ENCODE results near the gene EHMT1.

DNA sequence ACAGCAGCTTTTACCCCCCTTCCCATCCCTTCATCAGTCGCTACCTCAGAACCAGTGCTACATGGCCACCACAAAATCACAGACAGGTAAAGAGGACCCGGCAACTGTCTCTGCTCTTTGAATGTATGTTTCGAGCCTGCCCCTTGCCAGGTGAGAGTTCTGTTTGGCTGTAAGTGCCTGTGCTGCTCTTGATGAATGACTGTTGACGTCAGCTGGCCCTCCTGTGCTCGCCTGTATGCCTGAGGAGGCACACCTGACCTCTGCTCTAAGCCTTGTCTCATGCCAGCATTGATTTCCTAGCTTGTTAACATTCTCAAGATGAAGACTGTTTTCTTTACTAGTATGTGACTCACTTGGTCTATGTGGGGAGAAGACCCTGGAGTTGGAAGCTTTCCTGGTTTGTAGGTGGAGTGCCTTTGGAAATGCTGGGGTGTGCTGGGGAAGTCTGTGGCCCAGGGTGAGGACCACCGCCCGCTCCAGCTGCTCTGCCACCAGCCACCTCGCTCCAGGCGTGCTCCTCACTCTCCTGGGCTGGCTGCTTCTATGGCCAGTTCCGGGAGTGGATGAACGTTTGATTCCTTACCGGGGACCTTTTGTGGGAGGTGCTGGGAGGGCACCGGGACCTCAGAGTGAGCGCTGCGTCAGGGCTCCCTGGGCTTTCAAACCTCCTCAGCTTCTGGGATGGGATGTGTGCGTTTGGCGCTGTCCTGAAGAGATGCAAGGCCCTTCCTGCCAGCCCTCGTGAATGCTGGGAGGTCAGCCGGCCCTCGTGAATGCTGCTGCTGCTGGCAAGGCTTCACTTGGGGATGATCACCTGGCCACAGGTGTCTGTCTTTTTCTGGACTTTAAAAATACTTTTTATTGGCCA, 109.9 kb downstream of the EHMT1 start:
- TF ChIP-seq, protein P1, sequence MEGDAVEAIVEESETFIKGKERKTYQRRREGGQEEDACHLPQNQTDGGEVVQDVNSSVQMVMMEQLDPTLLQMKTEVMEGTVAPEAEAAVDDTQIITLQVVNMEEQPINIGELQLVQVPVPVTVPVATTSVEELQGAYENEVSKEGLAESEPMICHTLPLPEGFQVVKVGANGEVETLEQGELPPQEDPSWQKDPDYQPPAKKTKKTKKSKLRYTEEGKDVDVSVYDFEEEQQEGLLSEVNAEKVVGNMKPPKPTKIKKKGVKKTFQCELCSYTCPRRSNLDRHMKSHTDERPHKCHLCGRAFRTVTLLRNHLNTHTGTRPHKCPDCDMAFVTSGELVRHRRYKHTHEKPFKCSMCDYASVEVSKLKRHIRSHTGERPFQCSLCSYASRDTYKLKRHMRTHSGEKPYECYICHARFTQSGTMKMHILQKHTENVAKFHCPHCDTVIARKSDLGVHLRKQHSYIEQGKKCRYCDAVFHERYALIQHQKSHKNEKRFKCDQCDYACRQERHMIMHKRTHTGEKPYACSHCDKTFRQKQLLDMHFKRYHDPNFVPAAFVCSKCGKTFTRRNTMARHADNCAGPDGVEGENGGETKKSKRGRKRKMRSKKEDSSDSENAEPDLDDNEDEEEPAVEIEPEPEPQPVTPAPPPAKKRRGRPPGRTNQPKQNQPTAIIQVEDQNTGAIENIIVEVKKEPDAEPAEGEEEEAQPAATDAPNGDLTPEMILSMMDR (IDR thresholded peaks at IDR 0.05): no peak
- no peak for TF ChIP-seq POLR2AphosphoS5 (IDR thresholded peaks at IDR 0.05; ENCODE audit: low read depth, low read length)
- TF ChIP-seq FOSL2 (IDR thresholded peaks at IDR 0.05; ENCODE audit: borderline replicate concordance, low read depth): no peak
- TF ChIP-seq, protein P2, sequence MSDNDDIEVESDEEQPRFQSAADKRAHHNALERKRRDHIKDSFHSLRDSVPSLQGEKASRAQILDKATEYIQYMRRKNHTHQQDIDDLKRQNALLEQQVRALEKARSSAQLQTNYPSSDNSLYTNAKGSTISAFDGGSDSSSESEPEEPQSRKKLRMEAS (IDR thresholded peaks at IDR 0.05; ENCODE audit: low read depth): no peak
- TF ChIP-seq RAD21 (IDR thresholded peaks at IDR 0.05; ENCODE audit: low read length): no peak
- TF ChIP-seq EZH2phosphoT487 (IDR thresholded peaks at IDR 0.05; ENCODE audit: borderline replicate concordance, low read depth): no peak
- no peak for TF ChIP-seq TAF1 (IDR thresholded peaks at IDR 0.05; ENCODE audit: borderline replicate concordance, low read depth, low read length)
- TF ChIP-seq MXI1 (IDR thresholded peaks at IDR 0.05; ENCODE audit: low read depth, low read length): no peak
